ENCODE data around the gene DEFB121.

Gene DEFB121

GRCh38 chr20:31363295-31363694 lies 42.7 kb downstream of the DEFB121 start:
- Histone ChIP-seq H3K4me3 (ENCODE audit: insufficient read length, low read depth) (no peak overlapping the region), H3K4me1 (ENCODE audit: insufficient read depth, insufficient read length) (no peaks in the 10 kb centered on the region), H3K36me3 (ENCODE audit: insufficient read depth, insufficient read length, low read length) (no peaks in the 10 kb centered on the region), H3K9me3 (ENCODE audit: insufficient read depth, low read length) (no peaks in the 10 kb centered on the region), H3K27me3 (ENCODE audit: insufficient read depth, insufficient read length) (no peaks in the 10 kb centered on the region), H3K9ac (ENCODE audit: insufficient read length, low read depth) (no peak overlapping the region)
- TF ChIP-seq ZNF274 (IDR thresholded peaks at IDR 0.05; ENCODE audit: low read depth, low read length): no peak
- no peak for DNase-seq (ENCODE audit: low read depth, low spot score)

GRCh38 chr20:31355981-31356380 lies 50.0 kb downstream of the DEFB121 start:
- Histone ChIP-seq H3K9ac (ENCODE audit: insufficient read length, low read depth) (no peak overlapping the region), H3K4me1 (ENCODE audit: insufficient read depth, insufficient read length) (no peaks in the 10 kb centered on the region), H3K27me3 (ENCODE audit: insufficient read depth, insufficient read length) (no peaks in the 10 kb centered on the region), H3K4me3 (ENCODE audit: insufficient read length, low read depth) (no peak overlapping the region), H3K36me3 (ENCODE audit: insufficient read depth, insufficient read length, low read length) (no peaks in the 10 kb centered on the region), H3K9me3 (ENCODE audit: insufficient read depth, low read length) (no peaks in the 10 kb centered on the region)
- DNase-seq (ENCODE audit: low read depth, low spot score): no peak
- no peak for TF ChIP-seq SUZ12 (IDR thresholded peaks at IDR 0.05; ENCODE audit: extremely low read depth, insufficient read depth, insufficient read length)
- no peak for TF ChIP-seq ZNF274 (IDR thresholded peaks at IDR 0.05; ENCODE audit: low read depth, low read length)
- TF ChIP-seq YY1 (IDR thresholded peaks at IDR 0.05; ENCODE audit: insufficient read depth, insufficient read length): no peak
